Measurements from ENCODE around the gene RNF144B. TPM values are rescaled to one million over a fixed set of nuclear protein-coding genes. Genes with fewer than 3 reads are reported as not detected.

Gene RNF144B
- total and polyA plus RNA-seq, 2 of the 8 experiments (the other 6 are each of a cell fraction or from before 2014, with no cell fraction given): 1.8 to 11.2 TPM

DNA sequence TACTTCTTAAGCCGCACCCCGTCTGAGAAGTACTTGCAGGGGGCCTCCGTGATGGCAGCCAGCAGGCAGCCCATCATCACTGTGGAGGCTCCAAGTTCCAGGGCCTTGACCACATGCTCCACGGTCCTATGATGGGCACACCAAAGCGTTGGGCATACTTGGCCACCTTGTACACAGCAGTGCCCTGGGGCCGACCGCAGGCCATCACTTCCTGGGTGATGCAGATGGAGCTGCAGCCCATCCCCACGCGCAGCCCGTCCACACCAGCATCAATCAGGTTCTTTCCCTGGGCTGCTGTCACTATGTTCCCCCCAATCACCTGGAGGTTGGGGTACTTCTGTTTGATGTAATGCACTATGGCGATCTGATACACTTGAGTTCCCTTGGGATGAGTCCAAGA, 19.8 kb upstream of the RNF144B start (continued):
- TF ChIP-seq TAF7 (optimal IDR thresholded peaks at IDR 0.05; ENCODE audit: borderline replicate concordance, low read depth, low read length) (no peak), GTF2F1 (IDR thresholded peaks at IDR 0.05; ENCODE audit: borderline replicate concordance, low read depth, low read length) (no peak)

Data from H1 (cell line).